Astrocyte (in vitro differentiated cells and primary cell): ENCODE data around the gene IRF9. TPM values are rescaled to one million over a fixed set of nuclear protein-coding genes. Genes with fewer than 3 reads are reported as not detected.
A peak's percentile ranks its signal among the peaks of the same experiment; 100 is the strongest.

Experiments
- DNase-seq: peaks from one replicate; pipeline ENCODE4 v3.0.0-alpha.2; 2010; ENCODE audit warnings: low read depth
- FAIRE-seq: peaks from 2 replicates; lab custom pipeline; 2011; peaks lifted over from hg19 to GRCh38; lab: Jason Lieb, UNC
- H2AFZ ChIP-seq: 2 replicates; pipeline ENCODE4 v1.6.0; 2012; ENCODE audit warnings: low read depth, low read length, inconsistent platforms
- H3K27ac ChIP-seq: 2 replicates; pipeline ENCODE4 v1.5.1; 2011; ENCODE audit warnings: low read depth, low read length, inconsistent platforms
- H3K27me3 ChIP-seq: 2 replicates; pipeline ENCODE4 v1.6.0; 2011; ENCODE audit warnings: low read length, inconsistent platforms; ENCODE audit not compliant: insufficient read depth
- H3K36me3 ChIP-seq: 2 replicates; pipeline ENCODE4 v1.5.1; 2011; ENCODE audit warnings: low read length, inconsistent platforms; ENCODE audit not compliant: insufficient read depth
- H3K4me1 ChIP-seq: 2 replicates; pipeline ENCODE4 v1.5.1; 2011; ENCODE audit warnings: low read length, inconsistent platforms; ENCODE audit not compliant: insufficient read depth
- H3K4me2 ChIP-seq: 2 replicates; pipeline ENCODE4 v1.6.0; 2012; ENCODE audit warnings: low read length, inconsistent platforms
- H3K4me3 ChIP-seq: 2 replicates; pipeline ENCODE4 v1.5.1; 2011; ENCODE audit warnings: low read depth, mild to moderate bottlenecking, low read length, inconsistent platforms; ENCODE audit not compliant: insufficient read depth
- H3K79me2 ChIP-seq: 2 replicates; pipeline ENCODE4 v1.6.0; 2012; ENCODE audit warnings: mild to moderate bottlenecking, low read length, inconsistent platforms; ENCODE audit not compliant: insufficient read depth
- H3K9ac ChIP-seq: 2 replicates; pipeline ENCODE4 v1.6.0; 2012; ENCODE audit warnings: mild to moderate bottlenecking, low read length, inconsistent platforms
- H3K9me3 ChIP-seq: 2 replicates; pipeline ENCODE4 v1.5.1; 2012; ENCODE audit warnings: low read depth, mild to moderate bottlenecking, low read length, inconsistent platforms; ENCODE audit not compliant: insufficient read depth
- H4K20me1 ChIP-seq: 2 replicates; pipeline ENCODE4 v1.6.0; 2012; ENCODE audit warnings: low read length, inconsistent platforms; ENCODE audit not compliant: insufficient read depth
- H3K27ac Mint-ChIP-seq: one replicate; pipeline ENCODE4 v1.8.0; 2021; ENCODE audit warnings: mild to moderate bottlenecking, mixed read lengths; ENCODE audit not compliant: unreplicated experiment
- H3K27me3 Mint-ChIP-seq: one replicate; pipeline ENCODE4 v1.8.0; 2021; ENCODE audit warnings: low read depth, mixed read lengths; ENCODE audit not compliant: unreplicated experiment
- H3K36me3 Mint-ChIP-seq: one replicate; pipeline ENCODE4 v1.8.0; 2021; ENCODE audit warnings: low read depth, mixed read lengths; ENCODE audit not compliant: unreplicated experiment
- H3K4me1 Mint-ChIP-seq: one replicate; pipeline ENCODE4 v1.8.0; 2021; ENCODE audit warnings: low read depth, mixed read lengths; ENCODE audit not compliant: unreplicated experiment
- H3K4me3 Mint-ChIP-seq: one replicate; pipeline ENCODE4 v1.8.0; 2021; ENCODE audit warnings: mild to moderate bottlenecking, moderate library complexity, mixed read lengths; ENCODE audit not compliant: unreplicated experiment
- H3K9me3 Mint-ChIP-seq: one replicate; pipeline ENCODE4 v1.8.0; 2021; ENCODE audit warnings: mild to moderate bottlenecking, mixed read lengths; ENCODE audit not compliant: unreplicated experiment
- EZH2 ChIP-seq: IDR thresholded peaks from 2 replicates; pipeline ENCODE4 v1.6.1; 2012; ENCODE audit warnings: mild to moderate bottlenecking, low read length, inconsistent platforms; ENCODE audit not compliant: insufficient read depth
- total RNA-seq: library from RNA; stranded (reverse); gene quantifications from 2 replicates; pipeline ENCODE4 v1.2.1, GENCODE V29; 2021
- TF ChIP-seq, protein P1 (sequence below): IDR thresholded peaks from 2 replicates; pipeline ENCODE4 v1.5.1; 2011; ENCODE audit warnings: low read depth, mild to moderate bottlenecking, inconsistent platforms, low read length, moderate library complexity; ENCODE audit not compliant: insufficient read depth

IRF9 gene
- total RNA-seq, 1 donor from 2014 or later, result 76.0 TPM

DNA sequence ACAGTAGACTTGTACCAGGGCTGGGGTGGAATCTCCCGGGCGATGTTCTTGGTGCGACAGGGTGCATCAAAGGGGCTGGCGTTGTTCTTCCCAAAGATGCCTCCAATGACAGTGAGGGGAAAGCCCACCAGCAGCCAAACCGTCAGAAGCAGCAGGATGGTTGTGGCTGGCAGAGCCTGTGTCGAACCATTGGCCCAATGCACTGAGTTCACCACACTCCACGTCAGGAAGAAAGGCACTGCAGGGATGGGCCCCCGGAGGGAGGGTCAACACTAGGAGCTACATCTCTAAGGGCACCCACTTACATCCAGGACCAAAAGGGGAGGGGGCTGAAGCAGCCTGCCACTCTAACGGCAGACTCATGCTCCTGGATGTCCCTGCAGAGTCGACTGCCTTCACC, 29.4 kb downstream of the IRF9 start:
- Mint-ChIP-seq H3K4me1 (peaks cover 26% of the 10 kb centered on the region), H3K27ac (no peak overlapping the region), H3K9me3 (no peaks in the 10 kb centered on the region), H3K27me3 (no peaks in the 10 kb centered on the region), H3K36me3 (peaks cover 17% of the 10 kb centered on the region), H3K4me3 (no peak overlapping the region)
- peaks cover 28% of the 10 kb centered on the region for H3K36me3 ChIP-seq
- no peak overlapping the region for H3K4me2 ChIP-seq
- no peak for DNase-seq
- H3K4me3 ChIP-seq, result no peak overlapping the region
- H4K20me1 ChIP-seq, result peaks cover 21% of the 10 kb centered on the region
- no peaks in the 10 kb centered on the region for H3K27me3 ChIP-seq
- peaks cover 17% of the 10 kb centered on the region for H3K4me1 ChIP-seq
- H3K9me3 ChIP-seq, result no peaks in the 10 kb centered on the region
- no peak overlapping the region for H2AFZ ChIP-seq
- no peak overlapping the region for H3K9ac ChIP-seq
- peaks cover 68% of the 10 kb centered on the region for H3K79me2 ChIP-seq
- no peak for TF ChIP-seq EZH2
- TF ChIP-seq, protein P1, sequence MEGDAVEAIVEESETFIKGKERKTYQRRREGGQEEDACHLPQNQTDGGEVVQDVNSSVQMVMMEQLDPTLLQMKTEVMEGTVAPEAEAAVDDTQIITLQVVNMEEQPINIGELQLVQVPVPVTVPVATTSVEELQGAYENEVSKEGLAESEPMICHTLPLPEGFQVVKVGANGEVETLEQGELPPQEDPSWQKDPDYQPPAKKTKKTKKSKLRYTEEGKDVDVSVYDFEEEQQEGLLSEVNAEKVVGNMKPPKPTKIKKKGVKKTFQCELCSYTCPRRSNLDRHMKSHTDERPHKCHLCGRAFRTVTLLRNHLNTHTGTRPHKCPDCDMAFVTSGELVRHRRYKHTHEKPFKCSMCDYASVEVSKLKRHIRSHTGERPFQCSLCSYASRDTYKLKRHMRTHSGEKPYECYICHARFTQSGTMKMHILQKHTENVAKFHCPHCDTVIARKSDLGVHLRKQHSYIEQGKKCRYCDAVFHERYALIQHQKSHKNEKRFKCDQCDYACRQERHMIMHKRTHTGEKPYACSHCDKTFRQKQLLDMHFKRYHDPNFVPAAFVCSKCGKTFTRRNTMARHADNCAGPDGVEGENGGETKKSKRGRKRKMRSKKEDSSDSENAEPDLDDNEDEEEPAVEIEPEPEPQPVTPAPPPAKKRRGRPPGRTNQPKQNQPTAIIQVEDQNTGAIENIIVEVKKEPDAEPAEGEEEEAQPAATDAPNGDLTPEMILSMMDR, result no peak
- FAIRE-seq, result no peak
- no peak overlapping the region for H3K27ac ChIP-seq

DNA sequence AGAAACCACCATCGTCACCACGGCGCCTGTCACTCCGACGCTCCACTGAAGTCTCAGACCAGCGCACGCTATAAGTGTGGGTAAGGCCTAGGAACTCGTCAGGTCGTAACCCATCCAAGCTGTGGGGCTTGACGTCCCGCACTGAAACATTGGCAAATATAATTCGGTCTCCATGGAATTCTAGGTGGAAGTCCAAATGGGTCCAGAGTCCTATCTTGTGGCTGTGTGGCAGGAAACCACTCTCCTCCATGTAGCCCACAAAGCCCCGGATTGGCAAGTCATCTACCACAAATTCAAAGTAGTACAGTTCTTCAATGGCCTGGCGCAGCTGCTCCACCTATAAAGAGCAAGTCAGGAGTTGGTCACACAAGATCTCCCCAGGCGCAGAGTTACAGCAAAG, 31.9 kb downstream of the IRF9 start:
- peaks cover 17% of the 10 kb centered on the region for H3K36me3 Mint-ChIP-seq
- peak overlapping the region; percentile 34 for H3K4me3 Mint-ChIP-seq
- peaks cover 8% of the 10 kb centered on the region for H3K4me1 ChIP-seq
- no peak for FAIRE-seq
- H3K4me1 Mint-ChIP-seq, result peaks cover 22% of the 10 kb centered on the region
- H4K20me1 ChIP-seq, result peaks cover 1% of the 10 kb centered on the region
- no peak overlapping the region for H3K4me3 ChIP-seq
- H3K27ac ChIP-seq, result no peak overlapping the region
- no peaks in the 10 kb centered on the region for H3K9me3 ChIP-seq
- H3K27me3 Mint-ChIP-seq, result no peaks in the 10 kb centered on the region
- TF ChIP-seq EZH2, result no peak
- TF ChIP-seq, protein P1, result no peak
- no peak overlapping the region for H3K9ac ChIP-seq
- H3K36me3 ChIP-seq, result peaks cover 18% of the 10 kb centered on the region
- H3K9me3 Mint-ChIP-seq, result no peaks in the 10 kb centered on the region
- DNase-seq, result no peak
- no peak overlapping the region for H3K27ac Mint-ChIP-seq
- H2AFZ ChIP-seq, result no peak overlapping the region
- H3K4me2 ChIP-seq, result no peak overlapping the region
- H3K79me2 ChIP-seq, result peaks cover 64% of the 10 kb centered on the region
- no peaks in the 10 kb centered on the region for H3K27me3 ChIP-seq

DNA sequence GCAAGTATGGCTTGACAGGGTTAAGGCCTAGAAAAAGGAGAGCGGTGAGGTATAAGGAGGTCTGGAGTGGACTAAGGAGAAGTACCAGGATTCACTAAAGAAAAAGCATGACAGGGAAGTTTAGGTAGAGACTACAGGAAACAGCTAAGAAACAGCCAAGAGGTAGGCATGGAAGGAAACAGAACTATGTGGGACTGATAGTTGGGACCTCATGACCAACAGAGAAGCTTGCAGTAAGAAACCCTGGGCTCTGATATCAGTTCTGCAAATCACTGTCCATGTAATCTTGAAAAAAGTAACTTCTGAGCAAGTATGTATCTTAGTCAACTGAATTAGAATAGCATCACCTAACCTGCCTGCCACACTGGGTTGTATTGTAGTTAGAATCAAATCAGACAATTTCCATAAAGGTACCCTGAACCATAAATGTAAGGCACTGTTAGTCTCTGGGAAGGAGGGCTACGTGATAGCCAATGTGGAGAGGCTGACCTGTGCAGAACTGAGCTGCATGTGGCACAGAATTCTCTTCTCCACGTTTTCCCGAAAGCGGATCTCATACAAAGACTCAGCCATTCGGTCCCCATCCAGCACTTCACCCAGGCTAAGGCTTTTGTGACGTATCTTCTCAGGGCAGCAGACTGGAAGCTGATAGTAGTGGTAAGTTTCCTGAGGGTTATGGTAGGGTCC, 33.3 kb downstream of the IRF9 start:
- Mint-ChIP-seq H3K27me3 (no peaks in the 10 kb centered on the region), H3K4me1 (peaks cover 19% of the 10 kb centered on the region), H3K4me3 (peak overlapping the region; percentile 96), H3K36me3 (peaks cover 21% of the 10 kb centered on the region), H3K9me3 (peaks cover 4% of the 10 kb centered on the region), H3K27ac (peak overlapping the region; percentile 35)
- TF ChIP-seq EZH2, result no peak
- TF ChIP-seq, protein P1, result no peak
- no peak overlapping the region for H2AFZ ChIP-seq
- peaks cover 5% of the 10 kb centered on the region for H3K4me1 ChIP-seq
- no peaks in the 10 kb centered on the region for H3K27me3 ChIP-seq
- H3K36me3 ChIP-seq, result peaks cover 18% of the 10 kb centered on the region
- H3K79me2 ChIP-seq, result peaks cover 64% of the 10 kb centered on the region
- DNase-seq (no peak), FAIRE-seq (no peak)
- peak overlapping the region; percentile 69 for H3K4me3 ChIP-seq
- peak overlapping the region; percentile 99 for H3K9ac ChIP-seq
- H4K20me1 ChIP-seq, result peaks cover 5% of the 10 kb centered on the region
- peak overlapping the region; percentile 97 for H3K27ac ChIP-seq
- H3K4me2 ChIP-seq, result peak overlapping the region; percentile 95
- no peaks in the 10 kb centered on the region for H3K9me3 ChIP-seq
